ENCODE data around the gene DNHD1.

The DNHD1 gene

DNA sequence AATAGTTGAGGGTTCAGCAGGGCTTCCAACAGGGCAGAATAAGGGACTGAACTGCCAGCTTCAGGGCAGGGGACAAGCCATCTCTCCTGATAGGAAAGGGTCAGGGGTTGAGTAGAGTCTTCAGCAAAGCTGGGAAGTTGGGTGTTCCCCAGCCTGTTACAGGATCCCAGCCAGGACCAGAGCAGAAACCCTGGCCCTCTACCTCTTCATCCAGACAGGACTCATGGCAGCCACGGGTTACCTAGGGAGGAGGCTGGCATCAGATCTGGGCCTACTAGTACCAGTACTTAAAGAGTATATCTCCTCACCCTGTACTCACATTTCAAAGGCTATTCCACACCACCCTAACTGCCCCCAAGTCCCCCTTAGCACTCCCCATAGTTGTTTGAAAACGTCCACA is 117.4 kb downstream of the DNHD1 start:
- no peak for DNase-seq

DNA sequence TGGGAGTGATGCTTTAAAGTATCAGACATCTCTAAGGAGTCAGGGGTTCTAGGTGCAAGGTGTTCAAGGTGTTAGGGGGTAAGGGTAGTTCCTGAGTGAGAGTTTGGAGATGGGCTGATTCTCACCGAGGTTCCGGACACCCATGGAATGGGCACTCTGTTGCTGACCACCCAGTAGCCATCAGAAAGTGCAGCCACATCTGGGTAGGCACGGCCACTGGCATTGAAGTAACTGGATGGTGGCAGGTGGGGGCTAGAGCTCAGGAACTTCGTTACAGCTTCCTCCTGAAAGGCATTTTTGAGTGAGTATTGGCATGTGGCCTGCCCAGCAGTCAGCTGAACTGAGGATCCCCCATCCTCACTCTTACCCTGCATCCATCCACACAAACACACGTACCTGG is 118.0 kb downstream of the DNHD1 start:
- DNase-seq = no peak

DNA sequence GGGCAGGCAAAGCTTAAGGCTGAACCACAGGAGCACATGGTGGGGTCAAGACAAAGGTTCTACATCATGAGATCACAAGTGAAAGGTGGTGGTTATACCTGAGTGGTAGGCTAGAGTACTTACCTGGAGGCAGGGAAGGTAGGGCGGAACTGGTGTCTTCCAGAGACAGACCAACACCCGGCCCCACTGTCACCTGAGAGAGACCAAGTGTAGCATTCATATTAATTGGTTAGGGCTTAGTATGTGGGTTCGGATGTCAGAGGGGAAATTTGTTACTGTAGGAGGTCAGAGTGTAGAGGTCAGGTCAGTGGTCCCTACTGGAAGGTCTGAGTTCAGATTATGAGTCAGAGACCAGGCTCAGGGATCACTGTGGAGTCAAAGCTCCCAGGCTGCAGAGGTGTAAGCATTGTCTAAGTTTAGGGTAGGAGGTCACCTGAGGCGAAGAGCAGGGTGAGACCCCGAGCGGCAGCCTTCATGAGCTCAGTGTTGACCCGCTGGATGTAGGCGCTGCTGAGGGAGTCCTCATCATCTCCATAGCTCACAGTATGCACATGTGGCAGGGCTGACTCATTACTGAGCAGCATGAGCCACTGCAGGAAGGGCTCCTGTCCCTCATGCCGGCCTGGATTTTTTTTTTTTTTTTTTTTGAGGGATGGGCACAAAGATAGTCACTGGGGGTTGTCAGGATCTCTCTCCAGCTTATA is 119.0 kb downstream of the DNHD1 start:
- DNase-seq = no peak

DNA sequence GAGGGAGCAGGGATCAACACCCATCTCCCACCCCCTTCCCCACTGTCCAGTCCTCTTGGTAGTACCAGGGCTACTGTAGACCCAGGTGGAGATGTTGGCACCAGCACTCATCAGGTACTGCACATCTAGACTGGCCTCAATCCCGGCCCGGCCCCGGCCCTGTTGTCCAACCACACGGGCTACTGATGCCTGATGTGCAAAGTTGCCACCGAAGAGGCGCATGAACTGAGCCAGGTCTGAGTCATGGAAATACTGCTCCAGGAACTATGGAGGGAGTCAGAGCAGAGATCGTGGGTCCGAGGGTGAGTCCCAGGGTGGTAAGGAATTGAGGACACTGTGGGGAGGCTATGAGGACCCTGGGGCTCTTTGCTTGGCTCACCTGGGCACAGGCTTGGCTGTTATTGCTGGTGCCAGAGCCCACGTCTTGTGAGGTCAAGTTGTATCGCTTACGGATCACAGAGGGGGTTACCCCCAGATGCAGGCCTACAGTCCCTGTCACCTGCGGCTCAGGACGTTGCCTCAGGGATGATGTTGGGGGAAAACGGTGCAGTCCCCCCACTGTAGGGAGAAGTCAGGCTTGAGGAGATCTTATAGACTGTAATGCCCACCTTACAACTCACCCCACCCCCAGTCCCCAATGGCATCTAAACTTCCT is 119.6 kb downstream of the DNHD1 start:
- no peak for DNase-seq

DNA sequence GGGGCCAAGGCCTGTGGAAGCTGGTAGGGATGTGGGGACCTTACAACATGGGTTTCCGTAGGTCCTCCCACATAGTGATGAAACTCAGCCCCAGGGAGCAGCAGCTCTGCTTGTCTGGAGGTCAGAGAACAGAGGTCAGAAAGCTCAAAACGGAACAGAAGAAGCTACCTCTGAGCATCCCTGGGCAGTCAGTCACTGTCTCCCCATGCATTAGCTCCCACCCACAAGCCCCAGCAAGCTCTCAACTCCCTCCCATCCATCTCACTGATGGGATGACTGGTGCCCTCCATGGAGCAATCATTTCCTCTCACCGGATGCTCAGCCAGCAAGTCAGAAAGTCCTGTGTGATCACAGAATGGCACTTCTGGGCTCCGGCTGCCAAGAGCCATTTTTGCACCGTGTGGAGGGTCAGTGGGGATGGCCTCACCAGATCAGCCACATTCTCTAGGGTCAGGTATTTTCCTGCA is 120.3 kb downstream of the DNHD1 start:
- DNase-seq = no peak

DNA sequence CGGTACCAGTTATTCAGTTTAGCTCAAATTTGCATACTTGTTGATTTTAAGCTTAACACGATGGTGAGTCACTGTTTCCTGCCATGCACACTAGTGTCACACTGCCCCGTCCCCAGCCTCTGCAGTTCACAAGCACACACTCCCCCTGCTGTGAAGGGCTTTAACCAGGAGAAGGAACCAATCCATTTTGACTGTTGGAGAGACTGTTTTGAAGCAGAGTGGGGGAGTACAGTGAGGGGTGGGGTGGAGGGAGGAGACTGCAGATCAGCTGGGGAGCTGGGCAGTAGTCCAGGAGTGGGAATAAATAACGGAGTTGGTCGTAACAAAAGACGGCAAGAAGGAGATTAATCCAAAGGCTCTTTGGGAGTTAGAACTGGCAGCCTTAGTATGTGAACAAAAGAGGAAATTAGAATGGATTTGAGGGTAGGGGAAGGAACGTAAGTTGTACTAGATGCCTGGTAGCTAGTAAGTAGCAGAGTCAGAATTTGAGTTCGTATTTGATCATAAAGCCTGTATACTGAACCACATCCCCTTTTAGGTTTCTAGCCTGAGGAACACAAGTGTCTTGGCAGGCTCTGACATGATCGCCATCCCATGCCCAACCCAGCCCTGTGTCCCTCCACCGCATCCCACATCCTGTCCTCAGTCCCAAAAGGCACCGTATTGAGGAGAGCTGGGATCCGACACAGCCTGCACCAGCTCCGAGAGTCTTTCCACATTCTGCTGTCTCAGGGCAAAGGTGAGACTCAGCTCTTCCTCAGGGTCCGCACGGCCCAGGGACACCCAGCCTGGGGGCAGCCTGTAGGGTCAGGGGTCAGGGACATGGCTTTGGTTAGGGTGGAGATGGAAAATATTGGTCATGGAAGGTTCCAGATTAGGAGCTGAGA is 121.3 kb downstream of the DNHD1 start:
- DNase-seq = peak; percentile 81

DNA sequence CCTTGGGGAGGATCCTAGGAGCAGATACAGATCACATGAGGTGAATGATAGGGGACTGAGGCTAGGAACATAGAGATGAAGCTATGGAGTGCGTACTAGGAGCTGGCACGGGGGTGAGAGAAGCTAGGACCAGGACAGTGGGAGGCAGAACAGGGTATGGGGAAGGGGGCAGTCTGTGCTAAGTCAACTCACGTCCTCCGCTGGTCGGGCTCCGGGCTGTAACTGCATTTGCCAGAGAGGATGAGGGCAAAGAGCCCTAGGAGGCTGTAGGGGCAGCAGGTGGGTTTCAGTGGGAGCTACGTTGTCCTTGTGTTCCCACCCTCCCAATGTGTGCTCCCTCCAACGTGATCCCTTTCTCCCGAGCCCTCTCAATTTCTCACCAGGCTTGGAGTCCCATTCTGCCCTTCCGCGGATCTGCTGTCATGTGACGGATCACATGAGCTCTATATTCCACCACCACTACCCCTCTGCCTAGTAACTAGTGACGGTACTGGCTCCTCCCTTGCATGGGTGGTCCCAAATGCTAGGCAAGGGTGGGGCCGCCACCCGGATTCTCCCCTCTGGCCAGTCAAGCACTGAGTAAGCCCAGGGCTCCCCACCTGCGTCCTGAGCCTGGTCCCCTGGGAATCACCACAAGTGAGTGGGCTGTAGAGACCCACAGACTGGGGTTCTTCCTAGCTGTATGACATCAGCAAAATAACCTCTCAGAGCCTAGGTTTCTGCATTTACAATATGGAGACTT is 122.1 kb downstream of the DNHD1 start, which contains the start of gene TPP1:
TPP1 (minus strand) TSS at position 419 of the 742 bp plus-strand sequence; CDS start at position 397, 22 bp downstream.
- peak; percentile 91 for DNase-seq

DNA sequence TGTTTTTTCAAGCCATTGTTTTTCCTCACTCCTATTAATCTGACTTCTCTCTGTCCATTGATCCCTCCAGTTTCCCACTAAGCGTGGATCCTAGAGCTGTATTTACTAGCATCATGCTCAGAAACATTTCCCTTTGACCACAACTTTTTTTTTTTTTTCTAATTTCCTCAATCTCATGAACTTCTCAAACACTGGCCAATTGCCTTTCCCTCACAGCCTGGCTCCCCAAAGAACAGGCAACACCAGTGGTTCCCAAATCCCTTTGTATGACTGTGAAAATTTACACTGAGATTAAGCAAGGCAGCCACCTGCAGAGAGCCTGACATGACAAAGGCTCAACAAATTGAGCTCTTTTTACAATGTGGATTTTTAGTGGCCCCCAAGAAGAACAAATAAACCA is 123.6 kb downstream of the DNHD1 start:
- no peak for DNase-seq
